Kidney (tissue), 14 donors: ENCODE measurements around the gene ZNF358. TPM values are rescaled to one million over a fixed set of nuclear protein-coding genes. Genes with fewer than 3 reads are reported as not detected.

ENCODE experiments used
- DNase-seq, 5 donors: peaks; one replicate each; pipeline ENCODE4 v3.0.0-alpha.2; 2013 to 2020
- FAIRE-seq: peaks from 2 replicates; lab custom pipeline; 2012; peaks lifted over from hg19 to GRCh38; lab: Jason Lieb, UNC
- H3K27ac ChIP-seq, 2 donors: one replicate each; pipeline ENCODE4 v1.7.0; 2013; ENCODE audit warnings: low read depth in 2 of 2, low read length in 2 of 2, inconsistent platforms in 1 of 2
- H3K27me3 ChIP-seq: one replicate; pipeline ENCODE4 v1.7.1; 2013; ENCODE audit warnings: low read length, inconsistent platforms; ENCODE audit not compliant: control insufficient read depth, insufficient read depth
- H3K36me3 ChIP-seq, 3 donors: one replicate each; pipeline versions ENCODE4 v1.7.0 to v1.7.1; 2013; ENCODE audit warnings: low read length in 3 of 3, control low read depth in 1 of 3, inconsistent platforms in 1 of 3; ENCODE audit not compliant: insufficient read depth in 3 of 3, control insufficient read depth in 2 of 3
- H3K4me1 ChIP-seq, 3 donors: one replicate each; pipeline versions ENCODE4 v1.7.0 to v1.7.1; 2013; ENCODE audit warnings: low read length in 3 of 3, inconsistent platforms in 1 of 3, low read depth in 1 of 3; ENCODE audit not compliant: control insufficient read depth in 2 of 3, insufficient read depth in 2 of 3
- H3K4me3 ChIP-seq, 3 donors: one replicate each; pipeline versions ENCODE4 v1.7.0 to v1.8.1; 2013; ENCODE audit warnings: low read length in 3 of 3, control low read depth in 1 of 3, inconsistent platforms in 1 of 3
- H3K9ac ChIP-seq, 3 donors: one replicate each; pipeline versions ENCODE4 v1.7.0 to v1.7.1; 2013; ENCODE audit warnings: low read length in 3 of 3, control low read depth in 1 of 3, inconsistent platforms in 1 of 3
- H3K9me3 ChIP-seq, 3 donors: one replicate each; pipeline versions ENCODE4 v1.7.0 to v1.7.1; 2013; ENCODE audit warnings: low read length in 3 of 3, control low read depth in 1 of 3, inconsistent platforms in 1 of 3; ENCODE audit not compliant: control insufficient read depth in 2 of 3, insufficient read depth in 1 of 3
- CTCF ChIP-seq: IDR thresholded peaks from 3 replicates; pipeline ENCODE4 v1.5.1; 2012; ENCODE audit warnings: mild to moderate bottlenecking, moderate library complexity, borderline replicate concordance; ENCODE audit not compliant: insufficient read depth; ENCODE audit errors: extremely low read depth
- intact Hi-C: fragments of 100-400 bp; cut with DNase I; formaldehyde crosslinking; loops from one replicate; pipeline ENCODE4 v1.11.1; 2022
- polyA plus RNA-seq: library from polyadenylated mRNA; stranded (reverse); fragments of 350-450 nt; fragmentation: Illumina TruSeq; extraction: RNeasy Lipid Tissue Mini Kit (QIAGEN cat#74804); gene quantifications from one replicate; pipeline ENCODE4 v1.2.3, GENCODE V29; 2014; ENCODE audit warnings: low read depth, low replicate concordance; ENCODE audit not compliant: insufficient read depth
- total RNA-seq: library from RNA; stranded (reverse); fragmentation: NEBNext Ultra II Directional; extraction: Animal tissue kit (Norgen Biotek cat#: 25700); gene quantifications from one replicate; pipeline ENCODE4 v1.2.1, GENCODE V29; 2021
- donor health status: control.
- donor health status: control.
- donor health status: control.
- donor health status: control.
- donor health status: control.
- donor health status: DM: yes; HTN: yes; CAD: no.
- donor health status: Normal renal cell carcinoma (clear cell type).

Gene ZNF358
- total and polyA plus RNA-seq, 2 donors from 2014 or later, result 39.1 to 79.1 TPM

DNA sequence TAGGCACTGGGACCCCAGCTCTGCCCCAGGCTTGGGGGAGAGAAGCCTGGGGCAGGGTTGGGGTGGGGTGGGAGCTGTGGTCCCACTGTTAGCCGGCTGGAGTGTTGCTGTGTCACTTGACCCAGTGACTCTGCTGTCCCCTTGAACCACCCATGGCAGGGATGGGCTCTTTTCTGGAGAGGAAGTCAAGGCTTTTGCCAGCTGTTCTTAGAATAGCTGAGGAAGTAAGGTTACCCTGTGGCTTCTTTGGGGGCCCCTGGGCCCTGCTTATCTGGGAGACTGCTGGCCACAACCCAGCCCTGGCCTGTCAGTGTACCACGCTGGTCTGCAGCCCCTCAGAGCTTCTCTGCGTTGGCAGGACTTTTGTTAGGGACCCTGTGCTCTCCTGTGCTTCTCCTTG lies 28.7 kb downstream of the ZNF358 start:
- no peak overlapping the region for H3K27ac ChIP-seq
- no peak for DNase-seq
- H3K36me3 ChIP-seq, result peaks cover 0 to 12% (median 11%) of the 10 kb centered on the region in 3 donors
- TF ChIP-seq CTCF, result no peak
- H3K9me3 ChIP-seq, result no peaks in the 10 kb centered on the region
- intact Hi-C loops, result no loop called here
- H3K4me3 ChIP-seq, result no peak overlapping the region
- FAIRE-seq, result no peak
- H3K27me3 ChIP-seq, result no peaks in the 10 kb centered on the region
- H3K9ac ChIP-seq, result no peak overlapping the region
- H3K4me1 ChIP-seq, result no peaks in the 10 kb centered on the region

GRCh38 chr19:7545300-7545699 lies 29.4 kb downstream of the ZNF358 start:
- H3K36me3 ChIP-seq, result peaks cover 0 to 11% (median 7%) of the 10 kb centered on the region in 3 donors
- TF ChIP-seq CTCF, result no peak

GRCh38 chr19:7545904-7546303 lies 30.0 kb downstream of the ZNF358 start:
- Histone ChIP-seq H3K27me3 (no peaks in the 10 kb centered on the region), H3K9ac (no peak overlapping the region), H3K4me1 (no peaks in the 10 kb centered on the region), H3K9me3 (no peaks in the 10 kb centered on the region), H3K4me3 (no peak overlapping the region), H3K27ac (no peak overlapping the region), H3K36me3 (peaks cover 0 to 11% (median 3%) of the 10 kb centered on the region in 3 donors)
- DNase-seq, result no peak
- FAIRE-seq, result no peak
- TF ChIP-seq CTCF, result no peak
- intact Hi-C loops, result no loop called here

More at GRCh38 chr19:7545300-7545699, 29.4 kb downstream of the ZNF358 start:
- no peak overlapping the region for H3K4me3 ChIP-seq
- H3K27ac ChIP-seq, result no peak overlapping the region
- no peaks in the 10 kb centered on the region for H3K4me1 ChIP-seq
- intact Hi-C loops, result no loop called here
- no peak overlapping the region for H3K9ac ChIP-seq
- FAIRE-seq, result no peak
- no peaks in the 10 kb centered on the region for H3K9me3 ChIP-seq
- no peaks in the 10 kb centered on the region for H3K27me3 ChIP-seq
- no peak for DNase-seq

DNA sequence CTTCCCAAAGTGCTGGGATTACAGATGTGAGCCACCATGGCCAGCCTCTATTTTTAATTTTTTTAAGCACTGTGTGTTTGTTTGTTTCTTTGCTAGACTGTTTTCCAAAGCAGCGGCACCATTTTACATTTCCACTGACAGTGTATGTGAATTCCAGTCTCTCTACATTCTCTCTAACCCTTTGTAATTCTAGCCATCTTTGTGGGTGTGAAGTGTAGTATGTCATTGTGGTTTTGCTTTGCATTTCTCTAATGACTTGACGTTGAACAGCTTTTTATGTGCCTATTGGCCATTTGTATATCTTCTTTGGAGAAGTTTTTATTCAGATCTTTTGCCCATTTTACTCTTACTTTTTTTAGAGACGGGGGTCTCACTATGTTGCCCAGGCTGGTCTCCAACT lies 31.3 kb downstream of the ZNF358 start:
- intact Hi-C loops, result no loop called here
- H3K27ac ChIP-seq, result no peak overlapping the region
- no peak overlapping the region for H3K4me3 ChIP-seq
- no peak overlapping the region for H3K9ac ChIP-seq
- no peaks in the 10 kb centered on the region for H3K4me1 ChIP-seq
- no peaks in the 10 kb centered on the region for H3K27me3 ChIP-seq
- DNase-seq (no peak), FAIRE-seq (no peak)
- no peak for TF ChIP-seq CTCF
- H3K9me3 ChIP-seq, result no peaks in the 10 kb centered on the region
- H3K36me3 ChIP-seq, result peaks cover 0 to 7% (median under 1%) of the 10 kb centered on the region in 3 donors
